Effector CD8-positive, alpha-beta T cell (primary cell): Measurements from ENCODE around the gene ZFP91.

Experiments
- DNase-seq: peaks from one replicate; lab custom pipeline; 2025; lab: John Stamatoyannopoulos, UW

ZFP91 gene

DNA sequence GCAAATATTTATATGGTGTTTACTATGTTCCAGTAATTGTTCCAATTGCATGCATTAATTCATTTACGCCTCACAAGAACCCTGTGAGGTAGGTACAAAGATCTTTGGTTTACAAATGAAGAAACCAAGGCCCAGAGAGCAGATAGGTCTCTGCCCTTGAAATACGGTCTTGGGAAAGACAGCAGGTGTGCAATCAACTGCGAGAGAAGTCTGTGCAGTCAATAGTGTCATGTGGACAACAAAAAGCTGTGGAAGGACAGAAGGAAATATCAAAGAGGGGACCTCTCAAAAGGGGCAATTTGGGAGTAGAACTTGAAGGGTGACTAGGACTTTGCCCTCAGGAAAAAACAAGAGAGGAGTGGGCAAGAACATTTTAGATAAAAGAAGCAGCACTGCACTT, 52.5 kb downstream of the ZFP91 start:
- DNase-seq: no peak

DNA sequence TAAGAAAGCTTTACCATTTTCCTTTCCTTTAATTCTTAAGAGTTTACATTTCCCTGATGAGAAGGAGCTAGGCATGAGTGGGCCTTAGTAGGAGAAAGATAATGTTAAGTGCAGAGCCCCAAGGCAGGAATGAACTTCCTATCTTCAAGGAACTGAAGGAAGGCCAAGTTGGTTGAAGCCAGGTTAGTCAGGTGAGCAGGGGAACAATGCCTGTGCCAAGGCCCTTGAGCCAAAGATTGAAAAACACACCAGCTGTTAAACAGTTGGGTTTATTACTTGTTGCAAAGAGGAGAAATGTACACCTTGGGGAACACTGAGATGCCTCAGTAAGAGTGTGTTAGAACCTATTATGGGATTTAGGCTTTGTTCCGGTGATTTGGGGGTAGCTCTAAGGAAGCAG, 53.6 kb downstream of the ZFP91 start:
- DNase-seq: no peak

DNA sequence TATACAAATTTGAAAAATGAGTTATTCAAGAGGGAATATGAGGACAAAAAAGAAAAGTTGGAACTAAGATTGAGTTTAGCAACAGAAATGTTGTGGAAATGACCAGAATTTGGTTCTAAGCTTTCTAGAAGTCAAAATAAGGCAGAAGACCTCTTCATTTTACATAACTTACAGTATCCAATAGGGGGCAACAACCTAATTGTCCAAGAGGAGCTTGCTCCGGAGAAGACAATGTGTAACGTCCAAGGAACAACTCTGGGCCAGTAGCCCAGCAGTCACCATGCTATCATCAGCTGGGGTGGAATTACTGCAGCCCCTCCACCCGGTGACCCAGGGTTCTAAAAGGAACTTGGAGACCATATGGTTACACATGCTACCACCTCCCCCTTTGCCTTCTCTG, 57.7 kb downstream of the ZFP91 start:
- no peak for DNase-seq

DNA sequence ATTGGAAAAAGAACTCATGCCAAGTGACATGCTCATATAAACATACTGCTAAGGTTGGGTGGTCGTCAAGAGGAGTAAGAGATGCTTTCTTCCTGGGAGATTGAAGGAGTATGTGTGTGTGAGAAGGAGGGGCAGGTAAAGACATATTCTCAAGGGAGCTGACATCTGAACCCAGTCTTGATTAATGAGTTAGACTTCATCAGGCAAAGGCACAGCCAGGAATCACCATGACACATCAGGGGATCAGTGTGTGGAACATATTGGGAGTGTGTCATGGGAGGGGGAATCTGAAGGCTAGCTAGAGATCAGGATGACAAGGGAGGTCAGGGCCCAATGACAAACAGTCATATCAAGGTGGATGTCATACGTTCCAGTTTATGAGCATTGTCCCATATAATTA, 58.5 kb downstream of the ZFP91 start:
- DNase-seq: no peak

DNA sequence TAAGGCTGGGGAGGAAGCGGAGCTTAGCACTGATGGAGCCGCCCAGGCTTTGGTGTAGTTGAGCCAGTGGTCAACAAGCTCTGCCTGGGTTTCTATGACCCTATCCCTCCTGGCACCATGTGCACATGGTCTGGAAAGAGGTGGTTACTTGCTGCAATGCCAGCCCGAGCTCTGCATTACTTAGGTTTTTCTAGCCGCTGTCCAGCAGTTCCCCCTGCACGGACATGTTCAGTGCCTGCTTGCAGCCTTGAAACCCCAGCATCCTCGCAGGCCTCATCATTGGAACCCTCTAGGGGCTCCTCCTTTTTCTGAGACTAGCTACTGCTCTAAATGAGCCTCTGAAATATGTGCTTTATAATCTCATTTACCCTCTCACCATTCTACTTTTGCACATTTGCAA, 60.2 kb downstream of the ZFP91 start:
- no peak for DNase-seq

DNA sequence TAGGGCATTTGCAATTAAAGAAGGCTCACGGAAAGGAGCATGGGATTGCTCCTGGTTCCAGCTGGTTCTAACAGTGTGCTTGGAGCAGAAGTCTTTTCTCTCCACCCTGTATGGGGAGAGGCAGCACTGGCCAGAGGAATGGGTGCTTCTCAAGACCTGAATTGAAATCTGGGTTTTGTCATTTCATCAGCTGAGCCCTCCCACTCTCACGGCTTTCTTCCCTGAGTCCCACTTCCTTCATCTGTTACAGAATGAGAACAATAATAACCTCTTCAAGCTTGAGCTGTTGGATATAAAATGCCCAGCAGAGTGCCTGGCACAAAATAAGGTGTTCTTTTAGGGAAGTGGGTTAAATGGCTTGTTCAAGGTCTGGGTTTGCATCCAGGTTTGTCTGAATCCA, 60.8 kb downstream of the ZFP91 start:
- no peak for DNase-seq

DNA sequence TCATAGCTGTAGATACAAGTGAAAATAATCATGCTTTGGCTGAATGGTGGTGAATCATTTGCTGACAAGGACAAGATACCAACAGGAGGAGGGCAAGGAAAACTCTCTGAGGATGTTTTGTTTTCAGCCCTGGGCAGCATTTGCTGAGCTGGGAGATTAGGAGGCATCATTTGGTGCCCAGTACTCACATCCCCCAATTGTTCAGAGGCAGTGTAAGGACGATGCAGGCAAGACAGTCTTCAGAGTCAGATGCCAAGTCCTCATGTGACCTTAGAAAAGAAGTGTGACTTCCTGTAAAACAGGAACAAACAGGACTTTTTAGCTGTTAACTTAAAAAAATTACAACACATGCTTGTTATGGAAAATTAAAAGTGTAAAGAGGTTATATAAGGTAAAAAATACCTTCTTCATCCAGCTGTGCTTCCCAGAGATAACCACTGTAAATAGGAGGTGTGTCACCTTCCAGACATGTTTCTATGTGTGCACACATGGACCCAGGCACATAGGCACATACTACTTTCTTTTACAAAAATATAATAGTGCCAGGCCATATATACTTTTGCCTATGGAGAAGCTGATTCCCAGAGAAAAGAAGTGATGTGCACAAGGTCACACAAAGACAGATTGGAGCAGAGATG, 61.6 kb downstream of the ZFP91 start:
- DNase-seq: no peak

DNA sequence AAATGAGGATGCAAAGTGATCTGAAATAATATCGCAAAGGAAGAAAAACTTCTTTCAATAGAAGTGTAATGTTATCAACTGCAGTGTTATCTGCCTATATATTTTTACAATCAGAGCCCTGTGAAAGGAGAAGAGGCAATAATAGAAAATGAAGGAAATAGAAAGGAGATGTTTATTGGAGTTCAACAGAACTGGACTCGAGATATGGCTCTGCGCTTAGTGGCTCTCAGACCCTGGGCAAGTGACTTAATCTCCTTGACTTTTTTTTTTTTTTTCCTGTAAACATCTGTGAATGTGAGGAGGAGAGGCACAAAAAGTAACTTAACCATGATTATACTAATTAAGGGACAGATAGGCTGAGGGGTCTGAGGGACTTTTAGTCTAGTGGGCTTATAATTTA, 62.5 kb downstream of the ZFP91 start:
- no peak for DNase-seq

DNA sequence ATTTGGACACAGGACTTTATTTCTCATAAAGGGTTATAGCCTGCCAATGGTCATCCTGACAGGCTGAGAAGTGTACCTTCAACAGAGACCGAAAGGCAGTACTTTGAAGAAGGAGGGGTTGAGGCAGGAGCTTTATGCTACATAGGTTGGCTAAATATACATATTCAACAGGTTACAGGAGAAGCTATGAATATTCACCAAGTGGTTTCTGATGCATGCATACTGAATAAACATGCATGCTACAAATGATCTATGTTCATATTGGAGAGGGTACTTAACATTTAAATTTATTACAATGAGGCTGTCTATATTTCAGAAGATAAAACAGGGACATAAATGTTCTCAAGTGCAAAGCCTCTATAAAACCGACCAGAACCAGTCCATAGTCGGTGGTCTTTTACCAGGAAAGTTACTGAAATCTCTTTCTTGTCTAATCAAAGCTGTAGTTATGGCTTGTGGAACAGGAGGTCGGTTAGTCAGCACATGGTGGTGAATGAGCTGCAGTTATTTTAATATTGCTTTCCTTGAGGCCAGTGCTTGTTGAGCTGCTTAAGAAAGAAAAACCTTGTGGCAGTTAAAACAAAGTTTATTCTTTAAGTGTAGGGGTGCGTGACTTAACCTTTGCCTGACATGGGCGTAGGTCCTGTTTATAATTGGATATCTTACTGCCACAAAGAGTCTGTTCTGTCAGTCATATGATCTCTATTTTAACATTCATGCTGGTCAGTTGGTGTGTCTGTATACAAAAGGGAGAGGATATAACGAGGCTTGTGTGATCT, 63.1 kb downstream of the ZFP91 start:
- DNase-seq: no peak

DNA sequence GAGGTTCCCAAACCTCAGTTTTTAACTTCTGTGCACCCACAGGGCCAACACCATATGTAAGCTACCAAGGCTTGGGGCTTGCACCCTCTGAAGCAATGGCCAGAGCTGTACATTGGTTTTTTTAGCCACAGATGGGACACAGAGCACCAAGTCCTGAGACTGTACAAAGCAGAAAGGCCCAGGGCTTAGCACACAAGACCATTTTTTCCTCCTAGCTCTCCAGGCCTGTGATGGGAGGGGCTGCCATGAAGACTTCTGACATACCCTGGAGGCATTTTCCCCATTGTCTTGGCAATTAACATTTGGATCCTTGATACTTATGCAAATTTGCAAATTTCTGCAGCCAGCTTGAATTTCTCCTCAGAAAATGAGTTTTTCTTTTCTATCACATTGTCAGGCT, 67.0 kb downstream of the ZFP91 start:
- no peak for DNase-seq

DNA sequence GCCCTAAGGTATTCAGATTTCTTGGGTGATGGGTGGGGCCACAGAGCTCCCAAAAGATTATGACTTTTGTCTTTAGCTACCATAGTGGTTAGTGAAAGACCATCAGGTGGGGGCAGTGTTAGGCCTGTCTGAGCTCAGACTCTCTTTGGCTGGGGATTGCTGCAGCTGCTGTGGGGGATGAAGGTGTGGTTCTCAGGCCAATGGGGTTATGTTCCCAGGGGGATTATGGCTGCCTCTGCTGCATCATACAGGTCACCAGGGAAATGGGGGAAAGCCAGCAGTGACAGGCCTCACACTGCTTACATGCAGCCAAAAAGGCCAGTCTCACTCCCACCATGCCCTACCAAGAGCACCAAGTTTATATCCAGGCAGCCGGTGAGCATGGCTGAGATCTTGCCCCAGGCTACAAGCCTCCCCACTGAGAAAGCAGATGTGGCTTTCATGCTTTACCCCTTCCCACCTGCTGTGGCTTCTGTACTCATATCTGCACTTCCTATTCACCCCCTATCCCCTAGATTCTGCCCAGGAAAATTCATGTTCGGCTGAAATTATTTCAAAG, 68.4 kb downstream of the ZFP91 start:
- DNase-seq: no peak

DNA sequence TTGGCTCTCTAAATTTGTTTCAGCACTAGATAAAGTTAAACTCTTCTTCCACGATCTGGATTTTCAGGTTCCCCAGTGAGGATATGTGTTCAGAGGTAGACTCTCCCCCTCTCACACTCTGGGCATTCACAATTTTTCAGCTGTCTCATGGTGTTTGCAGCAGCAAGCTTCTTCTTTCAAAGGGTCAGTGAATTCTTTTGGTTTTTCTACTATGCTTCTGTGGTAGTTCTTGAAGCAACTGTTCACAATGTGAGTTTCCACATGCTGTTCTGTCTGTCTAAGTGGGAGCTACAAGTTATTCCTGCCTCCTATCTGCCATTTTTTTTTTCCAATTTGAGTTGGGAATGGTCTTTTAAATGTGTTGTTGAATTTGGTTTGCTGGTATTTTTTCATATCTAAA, 69.0 kb downstream of the ZFP91 start:
- no peak for DNase-seq

DNA sequence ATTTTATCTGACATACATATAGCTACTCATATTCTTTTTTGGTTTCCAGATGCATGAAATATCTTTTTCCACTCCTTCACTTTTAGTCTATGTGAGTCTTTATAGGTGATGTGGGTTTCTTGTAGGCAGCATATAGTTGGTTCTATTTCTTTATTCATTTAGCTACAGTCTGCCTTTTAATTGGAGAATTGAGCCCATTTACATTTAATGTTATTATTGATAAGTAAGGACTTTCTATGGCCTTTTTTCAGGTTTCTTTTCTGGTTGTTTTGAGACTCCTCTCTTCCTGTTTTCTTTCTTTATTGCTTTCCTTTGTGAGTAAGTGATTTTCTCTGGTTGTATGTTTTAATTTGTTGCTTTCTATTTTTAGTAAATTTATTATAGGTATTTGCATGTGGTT, 70.8 kb downstream of the ZFP91 start:
- DNase-seq: no peak

DNA sequence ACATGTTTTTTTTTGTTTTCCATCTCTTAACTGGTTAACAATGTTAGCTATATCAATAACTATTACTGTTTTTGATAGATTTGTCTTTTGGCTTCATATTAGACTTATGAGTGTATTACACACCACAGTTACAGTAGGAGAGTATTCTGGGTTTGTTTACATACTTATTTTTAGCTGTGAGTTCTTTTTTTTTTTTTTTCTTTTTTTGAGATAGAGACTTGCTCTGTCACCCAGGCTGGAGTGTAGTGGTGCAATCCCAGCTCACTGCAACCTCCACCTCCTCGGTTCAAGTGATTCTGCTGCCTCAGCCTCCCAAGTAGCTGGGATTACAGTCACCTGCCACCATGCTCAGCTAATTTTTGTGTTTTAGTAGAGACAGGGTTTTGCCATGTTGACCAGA, 71.6 kb downstream of the ZFP91 start:
- DNase-seq: no peak

DNA sequence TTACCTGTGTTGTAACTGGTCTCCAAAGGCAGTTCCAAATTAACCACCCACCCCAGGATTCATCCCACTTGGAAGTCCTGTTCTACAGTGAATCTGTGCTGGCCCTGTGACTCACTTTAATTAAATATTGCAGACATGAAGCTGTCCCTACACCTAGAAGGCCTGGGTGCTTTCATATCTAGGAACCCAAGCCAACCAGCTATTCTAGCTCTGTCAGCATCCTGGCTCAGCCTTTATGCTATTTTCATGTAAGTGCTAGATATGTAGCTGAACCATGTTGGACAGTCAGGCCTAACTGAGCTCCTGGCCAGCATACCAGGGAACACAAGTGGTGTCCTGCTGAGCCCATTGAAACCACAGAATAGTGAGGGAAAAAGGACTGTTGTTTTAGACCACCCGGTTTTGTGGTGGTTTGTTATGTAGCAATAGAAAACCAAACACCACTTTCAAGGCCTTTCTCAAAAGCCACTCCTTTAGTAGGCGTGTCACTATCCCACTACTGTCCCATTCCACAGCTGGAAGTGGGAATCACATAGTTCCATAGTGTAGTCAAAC, 73.9 kb downstream of the ZFP91 start:
- no peak for DNase-seq

DNA sequence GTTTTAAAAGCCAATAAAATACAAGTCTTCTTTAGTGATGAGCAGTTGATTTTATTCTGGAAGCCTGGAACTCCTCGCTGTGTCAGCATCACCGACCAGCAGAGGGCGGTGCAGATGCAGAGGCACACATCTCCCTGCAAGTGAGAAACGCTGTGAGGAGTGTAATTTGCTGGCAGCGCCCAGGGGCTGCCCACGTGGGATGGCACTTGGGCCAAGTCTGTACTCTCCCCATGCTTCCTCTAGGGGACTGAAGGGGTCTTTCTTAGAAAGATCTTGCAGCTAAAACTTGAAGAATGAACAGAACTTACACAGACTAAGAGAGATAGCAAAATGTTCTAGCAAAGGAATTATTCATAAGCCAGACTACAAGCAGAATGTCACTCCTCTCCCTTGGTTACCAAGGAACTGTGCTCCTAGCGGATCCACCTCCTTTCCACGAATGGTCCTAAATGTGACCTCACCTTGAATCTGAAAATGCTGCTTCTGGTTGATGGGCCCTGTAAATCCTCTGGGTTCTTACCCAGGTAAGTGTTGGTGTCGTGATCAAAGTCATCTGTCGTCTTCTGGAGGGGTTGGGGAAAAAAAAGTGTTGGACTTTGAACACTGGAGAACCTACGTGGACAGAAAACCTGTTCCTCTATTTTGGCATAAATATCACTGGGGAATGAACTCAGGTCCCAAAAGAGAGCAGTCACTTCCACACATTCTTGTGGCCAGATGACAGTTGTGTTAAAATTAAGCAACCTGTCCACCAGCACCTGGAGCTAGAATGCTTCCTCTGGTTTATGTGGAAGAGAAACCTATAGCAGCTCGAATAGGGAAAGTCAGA, 75.4 kb downstream of the ZFP91 start:
- peak; percentile 65 for DNase-seq

DNA sequence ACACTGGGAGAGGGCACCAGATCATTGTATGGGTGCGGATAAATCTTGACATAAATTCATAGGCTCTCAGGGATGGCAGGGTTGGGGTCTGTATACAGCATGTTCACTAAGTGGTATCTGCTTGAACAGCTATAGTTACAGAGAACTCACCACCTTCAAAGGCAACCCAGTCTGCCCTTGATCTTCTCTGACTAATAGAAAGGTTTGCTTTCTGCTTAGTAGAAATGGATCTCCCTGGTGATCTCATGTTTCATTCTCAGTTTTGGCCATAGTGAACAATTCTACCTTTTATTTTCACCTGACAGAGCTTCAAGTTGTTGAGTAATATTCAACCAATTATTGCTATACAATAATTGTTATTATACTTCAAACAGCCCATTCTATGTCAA, 76.0 kb downstream of the ZFP91 start:
- DNase-seq: no peak

DNA sequence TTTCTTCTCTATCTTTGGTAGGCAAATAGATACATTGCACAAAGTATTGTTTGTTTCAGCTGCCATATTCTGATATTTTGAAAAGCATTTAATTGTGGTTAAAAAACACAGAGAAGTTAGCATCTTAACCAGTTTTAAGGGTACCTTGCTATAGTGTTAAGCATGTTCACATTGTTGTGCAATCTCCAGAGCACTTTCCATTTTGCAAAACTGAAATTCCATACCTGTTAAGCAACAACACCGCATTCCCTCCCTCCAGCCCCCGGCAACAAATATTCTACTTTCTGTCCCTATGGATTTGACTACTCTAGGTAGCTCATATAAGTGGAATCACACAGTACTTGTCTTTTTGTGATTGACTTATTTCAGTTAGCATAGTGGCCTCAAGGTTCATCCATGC, 77.5 kb downstream of the ZFP91 start:
- no peak for DNase-seq

DNA sequence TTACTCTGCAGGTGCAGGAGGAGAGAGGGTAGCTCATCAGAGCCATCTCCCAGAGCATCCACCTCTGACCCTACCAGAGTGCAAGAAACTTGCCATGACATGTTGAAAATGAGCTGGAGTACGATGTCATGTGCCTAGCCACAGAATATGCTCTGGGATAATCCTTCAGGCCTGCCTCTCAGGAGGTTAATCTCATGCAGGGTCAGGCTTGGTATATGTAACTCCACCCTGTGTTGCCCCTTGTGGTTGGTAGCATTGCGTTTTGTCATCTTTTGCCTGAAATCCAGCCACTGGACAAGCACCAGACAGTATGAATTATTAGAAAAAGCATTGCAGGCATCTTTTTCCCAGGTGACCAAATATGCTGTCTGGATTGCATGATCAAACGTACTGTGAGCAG, 79.8 kb downstream of the ZFP91 start:
- no peak for DNase-seq

DNA sequence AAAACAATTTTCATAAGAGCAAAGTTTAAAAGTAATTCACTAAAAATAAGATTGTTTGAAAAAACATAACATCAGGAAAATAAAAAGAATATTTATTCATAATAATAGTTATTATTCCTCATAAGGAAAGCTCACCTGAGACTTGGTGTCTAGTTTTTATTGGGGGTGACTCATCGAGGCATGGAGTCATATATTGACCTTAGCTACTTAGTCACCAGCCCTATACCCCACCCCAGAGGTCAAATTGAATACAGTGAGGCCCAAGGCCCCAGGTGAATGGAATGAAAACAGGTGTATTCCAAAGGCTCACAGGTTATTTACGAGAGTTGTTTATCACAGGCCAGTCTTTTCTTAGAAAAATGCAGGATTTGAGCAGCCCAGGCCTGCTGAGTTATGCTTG, 80.5 kb downstream of the ZFP91 start:
- DNase-seq: no peak

DNA sequence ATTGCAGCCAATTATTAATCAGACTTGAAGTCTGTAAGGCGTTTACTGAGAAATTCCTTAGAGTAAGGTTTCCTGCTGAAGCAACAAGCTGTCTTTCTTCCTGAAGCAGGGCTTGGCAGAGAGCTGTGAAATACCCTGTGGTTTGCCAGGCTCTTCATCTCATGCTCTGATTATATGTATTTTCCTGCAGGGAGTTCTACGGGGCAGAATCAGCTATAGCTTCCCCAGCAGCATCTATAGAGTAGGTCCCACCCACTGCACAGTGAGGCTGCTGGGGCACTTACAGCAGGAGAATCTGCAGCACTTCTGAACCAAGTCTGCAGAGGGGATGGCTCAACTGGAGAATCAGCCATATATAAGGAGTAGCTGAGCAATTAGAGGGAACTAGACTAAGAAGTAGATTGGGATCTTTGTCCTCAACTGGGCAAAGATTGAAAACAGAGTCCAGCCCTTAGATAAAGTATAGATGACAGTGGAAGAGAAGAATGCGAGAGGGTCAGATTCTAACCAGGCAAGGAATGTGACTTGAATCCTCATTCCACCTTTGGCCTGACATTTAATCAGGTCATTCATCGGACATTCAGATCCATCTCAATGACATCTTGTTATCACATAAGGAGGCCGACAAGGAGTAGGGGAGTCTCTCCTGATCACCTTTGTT, 81.2 kb downstream of the ZFP91 start:
- no peak for DNase-seq
